ENCODE results near the gene LRRFIP1.

DNA sequence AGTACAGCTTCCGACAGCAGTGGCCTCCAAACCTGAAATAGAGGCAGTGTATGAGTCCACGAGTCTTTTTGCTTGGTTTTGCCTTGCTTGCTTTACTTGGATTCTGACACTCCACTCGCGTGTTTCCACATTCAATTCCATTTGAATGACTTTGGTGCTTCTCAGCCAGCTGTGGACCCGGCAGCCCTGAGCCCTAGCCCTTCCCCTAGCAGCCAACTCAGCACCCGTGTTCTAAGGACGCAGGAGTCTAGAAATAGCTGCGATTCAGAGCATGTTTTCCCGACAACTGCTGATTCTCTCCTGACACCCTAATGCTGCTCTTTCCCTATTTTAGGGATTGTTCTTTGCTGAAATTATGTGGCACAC is 20.6 kb downstream of the LRRFIP1 start:
- TF ChIP-seq, protein P1, sequence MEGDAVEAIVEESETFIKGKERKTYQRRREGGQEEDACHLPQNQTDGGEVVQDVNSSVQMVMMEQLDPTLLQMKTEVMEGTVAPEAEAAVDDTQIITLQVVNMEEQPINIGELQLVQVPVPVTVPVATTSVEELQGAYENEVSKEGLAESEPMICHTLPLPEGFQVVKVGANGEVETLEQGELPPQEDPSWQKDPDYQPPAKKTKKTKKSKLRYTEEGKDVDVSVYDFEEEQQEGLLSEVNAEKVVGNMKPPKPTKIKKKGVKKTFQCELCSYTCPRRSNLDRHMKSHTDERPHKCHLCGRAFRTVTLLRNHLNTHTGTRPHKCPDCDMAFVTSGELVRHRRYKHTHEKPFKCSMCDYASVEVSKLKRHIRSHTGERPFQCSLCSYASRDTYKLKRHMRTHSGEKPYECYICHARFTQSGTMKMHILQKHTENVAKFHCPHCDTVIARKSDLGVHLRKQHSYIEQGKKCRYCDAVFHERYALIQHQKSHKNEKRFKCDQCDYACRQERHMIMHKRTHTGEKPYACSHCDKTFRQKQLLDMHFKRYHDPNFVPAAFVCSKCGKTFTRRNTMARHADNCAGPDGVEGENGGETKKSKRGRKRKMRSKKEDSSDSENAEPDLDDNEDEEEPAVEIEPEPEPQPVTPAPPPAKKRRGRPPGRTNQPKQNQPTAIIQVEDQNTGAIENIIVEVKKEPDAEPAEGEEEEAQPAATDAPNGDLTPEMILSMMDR (IDR thresholded peaks at IDR 0.05; ENCODE audit: extremely low read depth in 1 of 2, insufficient read depth in 1 of 2, low read depth in 1 of 2, low read length in 2 of 2): no peak
- no peak for TF ChIP-seq POLR2A (IDR thresholded peaks at IDR 0.05; ENCODE audit: low read depth, low read length)

Measured in endothelial cell of umbilical vein (primary cell).